RWPE1 (cell line): Measurements from ENCODE around the gene STEAP3.

Source experiments
- CTCF ChIA-PET: fragments of 350-600 bp; sonication (Branson Sonifier 250); formaldehyde crosslinking; extraction: SDS; loops from one replicate; lab custom pipeline; 2021; lab: Yijun Ruan, JAX
- POLR2A ChIA-PET: fragments of 400-600 bp; formaldehyde crosslinking; extraction: SDS; loops from one replicate; lab custom pipeline; 2020; ENCODE audit warnings: antibody characterized with exemption; ENCODE audit not compliant: low non-redundant PET; lab: Yijun Ruan, JAX
- DNase-seq: peaks from one replicate; pipeline ENCODE4 v3.0.0; 2012; ENCODE audit warnings: low spot score
- H3K27ac ChIP-seq: fragments of 450-650 bp; 2 replicates; pipeline ENCODE4 v1.5.1; 2017
- CTCF ChIP-seq: fragments of 450-650 bp; conservative IDR thresholded peaks from 2 replicates; pipeline ENCODE4 v1.5.1; 2017; ENCODE audit warnings: low read depth, mild to moderate bottlenecking

STEAP3 gene

GRCh38 chr2:119214453-119215037 lies 9.1 kb upstream of the STEAP3 start:
- DNase-seq = no peak
- H3K27ac ChIP-seq = no peak overlapping the region
- TF ChIP-seq CTCF = no peak
- CTCF ChIA-PET = interaction anchor here (0.7 kb wide), 2 partner anchors 77 to 360 kb away, joined by 3 to 4 read pairs; no protein-coding TSS in a partner anchor
- POLR2A ChIA-PET = no interaction called here

- no peak for DNase-seq
- ChIA-PET POLR2A (no interaction called here), CTCF (no interaction called here)
- no peak for TF ChIP-seq CTCF
- no peak overlapping the region for H3K27ac ChIP-seq
Measured at GRCh38 chr2:119216994-119217393, 6.6 kb upstream of the STEAP3 start.

GRCh38 chr2:119218478-119219064 lies 5.1 kb upstream of the STEAP3 start:
- POLR2A ChIA-PET = no interaction called here
- DNase-seq = peak; percentile 35
- no peak overlapping the region for H3K27ac ChIP-seq
- CTCF ChIA-PET = interaction anchor here (0.7 to 1.5 kb wide), 2 partner anchors 10 to 71 kb away, joined by 3 to 5 read pairs; no protein-coding TSS in a partner anchor
- TF ChIP-seq CTCF = no peak; the same call in 1 of the 2 replicates

- DNase-seq = no peak
- POLR2A ChIA-PET = no interaction called here
- H3K27ac ChIP-seq = no peak overlapping the region
- CTCF ChIA-PET = no interaction called here
- no peak for TF ChIP-seq CTCF
Measured at GRCh38 chr2:119219873-119220272, 3.8 kb upstream of the STEAP3 start.

GRCh38 chr2:119220720-119221301 lies 2.8 kb upstream of the STEAP3 start:
- no peak for TF ChIP-seq CTCF
- no peak for DNase-seq
- H3K27ac ChIP-seq = no peak overlapping the region
- ChIA-PET CTCF (no interaction called here), POLR2A (no interaction called here)

- no peak for TF ChIP-seq CTCF
- no peak overlapping the region for H3K27ac ChIP-seq
- ChIA-PET POLR2A (no interaction called here), CTCF (no interaction called here)
- DNase-seq = no peak
Measured at GRCh38 chr2:119221609-119222008, 2.0 kb upstream of the STEAP3 start.
